ENCODE measurements around the gene ZBTB25.

- TF ChIP-seq POLR2A (IDR thresholded peaks at IDR 0.05; ENCODE audit: low read depth, low read length): no peak
- TF ChIP-seq POLR2AphosphoS5 (IDR thresholded peaks at IDR 0.05; ENCODE audit: low read length): no peak
Measured at GRCh38 chr14:64491637-64492036, 12.0 kb downstream of the ZBTB25 start.

Measured in GM12878 (cell line).